Activated CD8-positive, alpha-beta T cell treated with anti-CD3 and anti-CD28 coated beads, Interleukin-2, amount 10 ng/mL, durations not matched to agents 7 days and 5 days (primary cell): ENCODE data around the gene PPP1R7. TPM values are rescaled to one million over a fixed set of nuclear protein-coding genes. Genes with fewer than 3 reads are reported as not detected.

Experiments used
- ATAC-seq: fragments of 150-1000 bp; cut with Tn5 transposase; one replicate; pipeline ENCODE4 v1.10.0; 2021; ENCODE audit warnings: moderate library complexity
- CTCF ChIA-PET: fragments of 350-600 bp; sonication (Branson Sonifier 250); formaldehyde crosslinking; loops from one replicate; lab custom pipeline; 2021; ENCODE audit warnings: antibody characterized with exemption; lab: Charles Lee
- POLR2A ChIA-PET: fragments of 350-600 bp; sonication (Branson Sonifier 250); formaldehyde crosslinking; loops from one replicate; lab custom pipeline; 2021; ENCODE audit warnings: antibody characterized with exemption; lab: Charles Lee
- DNase-seq: peaks from one replicate; pipeline ENCODE4 v3.0.0-alpha.2; 2020
- H3K27ac Mint-ChIP-seq: one replicate; pipeline ENCODE4 v1.8.0; 2021; ENCODE audit warnings: mild to moderate bottlenecking, mixed read lengths
- H3K27me3 Mint-ChIP-seq: one replicate; pipeline ENCODE4 v1.8.0; 2021; ENCODE audit warnings: low read depth, mixed read lengths
- H3K36me3 Mint-ChIP-seq: one replicate; pipeline ENCODE4 v1.8.0; 2021; ENCODE audit warnings: low read depth, mixed read lengths
- H3K4me1 Mint-ChIP-seq: one replicate; pipeline ENCODE4 v1.8.0; 2021; ENCODE audit warnings: low read depth, mixed read lengths
- H3K4me3 Mint-ChIP-seq: one replicate; pipeline ENCODE4 v1.8.0; 2021; ENCODE audit warnings: mild to moderate bottlenecking, mixed read lengths
- H3K9me3 Mint-ChIP-seq: one replicate; pipeline ENCODE4 v1.8.0; 2022; ENCODE audit warnings: mixed read lengths; ENCODE audit not compliant: insufficient read depth
- total RNA-seq, 2 experiments: library from RNA; stranded (reverse); gene quantifications; one replicate each; pipeline ENCODE4 v1.2.3, GENCODE V29; 2021

Gene PPP1R7
- total RNA-seq, 2 experiments from 2014 or later, result 90.8 to 97.2 TPM

DNA sequence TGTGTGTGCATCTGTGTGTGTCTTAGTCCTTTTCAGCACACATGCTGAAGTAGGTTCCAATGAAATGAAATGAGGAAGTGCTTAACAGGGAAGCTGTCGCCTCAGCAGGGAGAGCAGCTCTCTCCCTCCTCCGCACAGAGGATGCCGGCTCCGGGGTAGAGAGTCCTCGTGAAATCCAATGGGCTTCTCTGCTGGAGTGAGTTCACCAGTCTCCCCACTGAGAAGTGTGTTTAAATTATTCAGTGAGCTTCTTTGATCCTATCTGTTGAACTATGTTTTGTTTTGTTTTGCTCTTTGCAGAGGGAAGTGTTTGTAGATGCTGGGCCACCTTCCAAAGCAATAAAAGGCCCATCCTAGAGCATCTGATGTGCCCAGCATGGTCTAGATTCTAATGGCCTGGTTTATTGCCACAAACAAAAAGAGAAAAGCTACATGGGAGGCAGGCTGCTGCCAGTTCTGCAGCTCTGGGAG lies 6.7 kb downstream of the PPP1R7 start:
- ATAC-seq (no peak), DNase-seq (no peak)
- Mint-ChIP-seq H3K9me3 (no peaks in the 10 kb centered on the region), H3K36me3 (peaks cover 24% of the 10 kb centered on the region), H3K27me3 (no peaks in the 10 kb centered on the region), H3K27ac (no peak overlapping the region), H3K4me1 (peaks cover 10% of the 10 kb centered on the region), H3K4me3 (no peak overlapping the region)
- CTCF ChIA-PET, result no interaction called here
- POLR2A ChIA-PET, result interaction anchor here (0.6 kb wide), 1 partner anchor 14 kb away, joined by 3 read pairs; no protein-coding TSS in a partner anchor

DNA sequence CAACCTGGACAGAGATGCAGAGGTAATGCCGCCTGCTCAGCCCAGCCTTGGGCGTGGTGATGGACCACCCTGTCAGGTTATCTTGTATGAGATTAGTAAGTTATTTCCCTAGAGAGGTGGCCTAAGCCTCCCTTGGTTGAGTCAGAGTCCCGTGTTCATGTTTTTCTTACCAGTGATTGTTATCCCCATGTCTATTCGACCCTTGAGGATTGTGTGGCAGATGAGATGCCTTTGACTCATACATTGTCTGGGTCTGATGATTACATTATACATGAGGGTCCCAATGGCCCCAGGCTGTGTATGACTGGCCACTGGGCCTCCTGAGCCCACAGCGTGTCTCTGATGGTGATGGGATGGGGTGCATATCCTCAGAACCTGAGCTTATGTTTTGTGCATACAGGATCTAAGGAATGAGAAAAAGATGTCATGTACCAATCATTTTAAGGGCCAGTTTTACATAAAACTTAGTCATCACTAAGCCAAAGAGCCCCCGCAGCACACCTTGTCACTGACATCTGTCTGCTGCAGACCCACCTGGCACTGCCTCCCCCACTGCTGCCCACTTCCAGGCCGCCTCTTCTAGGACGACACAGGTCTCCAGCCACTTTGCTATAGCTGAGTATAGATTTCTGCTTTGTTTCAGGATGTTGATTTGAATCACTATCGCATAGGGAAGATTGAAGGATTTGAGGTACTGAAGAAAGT lies 7.7 kb downstream of the PPP1R7 start:
- no peak overlapping the region for H3K27ac Mint-ChIP-seq

DNA sequence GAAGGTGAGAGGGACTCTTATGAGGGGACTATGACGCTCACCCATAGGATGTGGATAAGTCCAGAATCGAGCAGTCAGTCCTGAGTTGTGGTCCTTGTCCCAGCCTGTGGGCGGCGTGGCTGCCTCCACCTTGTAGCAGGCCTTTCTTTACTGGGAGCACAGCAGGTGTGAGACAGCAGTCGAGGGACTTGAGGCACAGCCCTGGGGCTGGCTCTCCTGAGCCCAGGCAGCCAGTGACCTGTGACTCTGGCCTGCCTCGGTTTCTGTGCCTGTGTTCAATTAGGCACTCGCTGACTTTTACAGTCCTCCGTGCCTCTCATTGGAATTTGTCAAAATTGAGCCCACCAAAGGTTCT lies 8.3 kb downstream of the PPP1R7 start:
- ChIA-PET CTCF (no interaction called here), POLR2A (no interaction called here)
- DNase-seq (no peak), ATAC-seq (no peak)
- Mint-ChIP-seq H3K36me3 (peaks cover 26% of the 10 kb centered on the region), H3K4me3 (no peak overlapping the region), H3K27ac (no peak overlapping the region), H3K9me3 (no peaks in the 10 kb centered on the region), H3K27me3 (no peaks in the 10 kb centered on the region), H3K4me1 (peaks cover 6% of the 10 kb centered on the region)

More for the DNA sequence above, 7.7 kb downstream of the PPP1R7 start:
- Mint-ChIP-seq H3K4me1 (peaks cover 6% of the 10 kb centered on the region), H3K27me3 (no peaks in the 10 kb centered on the region), H3K36me3 (peaks cover 26% of the 10 kb centered on the region), H3K4me3 (no peak overlapping the region), H3K9me3 (no peaks in the 10 kb centered on the region)
- no peak for DNase-seq
- ChIA-PET CTCF (no interaction called here), POLR2A (interaction anchor here (0.6 kb wide), 1 partner anchor 14 kb away, joined by 3 read pairs; no protein-coding TSS in a partner anchor)
- ATAC-seq, result no peak

DNA sequence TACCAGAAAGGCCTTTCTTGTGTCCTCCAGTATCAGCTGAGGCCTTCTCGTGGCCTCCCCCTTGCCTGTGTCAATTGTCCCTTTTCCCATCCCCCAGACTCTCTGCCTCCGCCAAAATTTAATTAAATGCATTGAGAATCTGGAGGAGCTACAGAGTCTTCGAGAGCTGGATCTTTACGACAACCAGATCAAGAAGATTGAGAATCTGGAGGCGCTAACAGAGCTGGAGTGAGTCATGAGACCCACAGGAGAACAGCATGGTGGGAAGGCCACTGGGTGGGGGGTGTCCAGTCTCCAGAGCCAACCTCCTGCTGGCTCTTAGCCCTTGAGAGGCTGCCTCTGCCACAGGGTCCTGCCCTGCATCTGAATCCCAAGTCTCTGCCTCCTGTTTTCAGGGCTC lies 8.8 kb downstream of the PPP1R7 start:
- peaks cover 28% of the 10 kb centered on the region for H3K36me3 Mint-ChIP-seq
- H3K4me1 Mint-ChIP-seq, result peaks cover 7% of the 10 kb centered on the region
- H3K9me3 Mint-ChIP-seq, result no peaks in the 10 kb centered on the region
- POLR2A ChIA-PET, result no interaction called here
- H3K27ac Mint-ChIP-seq, result no peak overlapping the region
- DNase-seq (no peak), ATAC-seq (no peak)
- no peak overlapping the region for H3K4me3 Mint-ChIP-seq
- no peaks in the 10 kb centered on the region for H3K27me3 Mint-ChIP-seq
- CTCF ChIA-PET, result no interaction called here

DNA sequence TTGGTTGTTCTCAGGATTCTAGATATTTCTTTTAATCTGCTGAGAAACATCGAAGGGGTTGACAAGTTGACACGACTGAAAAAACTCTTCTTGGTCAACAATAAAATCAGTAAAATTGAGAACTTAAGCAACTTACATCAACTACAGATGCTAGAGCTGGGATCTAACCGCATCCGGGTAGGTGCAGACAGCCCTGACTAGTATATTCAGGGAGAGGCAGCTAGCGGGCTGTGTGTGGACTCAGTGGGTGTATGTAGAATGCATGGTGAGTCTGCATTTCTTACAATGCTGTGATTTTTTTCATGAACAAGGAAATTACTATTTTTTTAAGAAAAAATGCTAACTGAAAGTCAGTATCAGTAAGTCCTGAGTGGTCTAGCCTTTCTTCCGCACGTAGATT lies 10.1 kb downstream of the PPP1R7 start:
- H3K4me1 Mint-ChIP-seq, result peaks cover 7% of the 10 kb centered on the region
- peaks cover 25% of the 10 kb centered on the region for H3K36me3 Mint-ChIP-seq
- ATAC-seq (no peak), DNase-seq (no peak)
- H3K4me3 Mint-ChIP-seq, result no peak overlapping the region
- H3K27ac Mint-ChIP-seq, result no peak overlapping the region
- no peaks in the 10 kb centered on the region for H3K27me3 Mint-ChIP-seq
- CTCF ChIA-PET, result no interaction called here
- POLR2A ChIA-PET, result no interaction called here
- H3K9me3 Mint-ChIP-seq, result no peaks in the 10 kb centered on the region

DNA sequence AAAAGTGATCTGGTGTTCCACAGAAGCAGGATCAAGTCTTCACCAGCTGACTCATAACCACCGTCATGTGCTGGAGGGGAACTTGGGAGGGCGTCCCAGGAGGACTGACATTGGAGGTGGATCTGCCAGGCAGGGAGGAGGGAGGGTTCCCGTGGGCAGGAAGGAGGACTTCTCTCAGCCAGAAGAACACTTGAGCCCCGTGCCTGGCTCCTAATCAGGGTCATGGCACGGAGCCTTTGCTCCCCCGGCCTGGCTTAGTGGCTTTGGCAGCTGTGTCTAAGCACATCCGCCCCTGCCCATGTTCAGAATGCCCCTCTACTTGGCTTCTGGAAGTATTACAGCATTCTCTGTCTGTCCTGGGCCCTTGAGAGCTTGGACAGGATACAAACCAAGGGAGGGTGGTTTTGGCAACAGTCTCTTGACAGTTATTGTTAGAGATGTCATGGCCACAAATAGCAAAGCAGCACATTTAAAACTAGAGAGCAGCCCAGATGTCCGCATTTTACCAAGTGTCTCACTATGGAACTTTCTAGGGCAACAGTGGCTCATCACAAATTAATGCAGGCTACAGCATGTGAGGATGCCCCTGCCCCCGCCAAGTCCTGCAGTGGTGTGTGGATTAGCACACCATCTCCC lies 11.5 kb downstream of the PPP1R7 start:
- peaks cover 25% of the 10 kb centered on the region for H3K36me3 Mint-ChIP-seq
- peaks cover 7% of the 10 kb centered on the region for H3K4me1 Mint-ChIP-seq
- no peaks in the 10 kb centered on the region for H3K9me3 Mint-ChIP-seq
- no peak for ATAC-seq
- ChIA-PET CTCF (no interaction called here), POLR2A (no interaction called here)
- no peak for DNase-seq
- no peak overlapping the region for H3K4me3 Mint-ChIP-seq
- no peaks in the 10 kb centered on the region for H3K27me3 Mint-ChIP-seq
- H3K27ac Mint-ChIP-seq, result no peak overlapping the region

DNA sequence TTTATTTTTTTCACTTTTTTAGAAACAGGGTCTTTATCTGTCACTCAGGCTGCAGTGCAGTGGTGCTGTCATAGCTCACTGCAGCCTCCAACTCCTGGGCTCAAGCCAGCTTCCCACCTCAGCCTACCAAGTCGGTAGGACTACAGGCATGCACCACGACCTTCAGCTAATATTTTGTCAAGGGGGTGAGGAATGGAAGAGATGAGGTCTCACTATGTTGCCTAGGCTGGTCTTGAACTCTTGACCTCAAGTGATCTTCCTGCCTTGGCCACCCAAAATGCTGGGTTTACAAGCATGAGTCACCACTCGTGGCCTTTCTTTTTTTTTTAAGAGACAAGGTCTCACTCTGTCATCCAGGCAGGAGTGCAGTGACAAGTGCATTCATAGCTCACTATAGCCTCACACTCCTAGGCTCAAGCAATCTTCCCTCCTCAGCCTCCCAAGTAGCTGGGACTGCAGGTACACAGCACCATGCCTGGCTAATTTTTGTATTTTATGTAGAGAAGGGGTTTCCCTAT lies 13.4 kb downstream of the PPP1R7 start:
- Mint-ChIP-seq H3K9me3 (no peaks in the 10 kb centered on the region), H3K36me3 (peaks cover 31% of the 10 kb centered on the region), H3K4me1 (peaks cover 7% of the 10 kb centered on the region), H3K4me3 (no peak overlapping the region), H3K27ac (no peak overlapping the region), H3K27me3 (no peaks in the 10 kb centered on the region)
- no peak for DNase-seq
- CTCF ChIA-PET, result interaction anchor here (0.7 kb wide), 1 partner anchor 13 kb away, joined by 3 read pairs; no protein-coding TSS in a partner anchor
- POLR2A ChIA-PET, result no interaction called here
- no peak for ATAC-seq

DNA sequence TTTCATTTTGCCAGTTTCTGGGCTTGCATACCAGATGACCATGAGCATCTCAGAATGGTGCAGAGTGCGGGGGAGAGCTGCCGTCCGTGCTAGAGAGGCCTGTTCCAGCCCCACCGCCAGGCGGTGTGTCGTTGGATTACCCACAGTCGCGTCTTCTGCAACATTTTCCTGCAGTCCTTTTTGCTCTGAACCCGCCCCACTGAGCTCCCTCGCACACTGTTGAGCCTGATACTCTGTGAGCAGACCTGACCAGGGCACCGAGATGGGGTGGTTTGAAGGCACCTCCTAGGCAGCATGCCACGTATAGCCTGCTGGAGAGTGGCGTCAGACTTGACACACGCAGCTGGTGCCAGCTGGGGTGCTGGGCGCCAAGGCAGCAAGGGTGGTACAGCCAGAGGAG lies 18.1 kb downstream of the PPP1R7 start:
- H3K27ac Mint-ChIP-seq, result no peak overlapping the region
- no peak for DNase-seq
- ATAC-seq, result no peak
- CTCF ChIA-PET, result no interaction called here
- H3K4me1 Mint-ChIP-seq, result peaks cover 3% of the 10 kb centered on the region
- peaks cover 59% of the 10 kb centered on the region for H3K36me3 Mint-ChIP-seq
- no peaks in the 10 kb centered on the region for H3K27me3 Mint-ChIP-seq
- no peak overlapping the region for H3K4me3 Mint-ChIP-seq
- POLR2A ChIA-PET, result no interaction called here
- peaks cover 10% of the 10 kb centered on the region for H3K9me3 Mint-ChIP-seq

DNA sequence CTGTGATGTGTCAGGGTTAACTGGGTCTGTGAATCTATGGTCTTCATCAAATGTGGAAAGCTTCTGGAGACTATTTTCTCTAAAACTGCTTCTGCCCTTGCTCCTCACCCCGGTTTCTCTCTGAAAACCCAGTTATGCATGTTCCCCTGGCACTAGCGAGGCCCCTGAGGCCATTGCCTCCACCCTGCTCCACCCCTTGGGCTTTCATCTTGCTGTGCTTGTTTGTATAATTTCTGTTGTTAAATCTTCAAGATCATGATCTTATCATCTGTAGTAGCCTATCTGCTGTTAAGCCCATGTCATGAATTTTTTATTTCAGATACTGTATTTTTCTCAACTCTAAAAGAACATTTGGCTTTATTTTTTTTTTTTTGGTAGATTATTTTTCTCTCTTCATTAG lies 23.3 kb downstream of the PPP1R7 start:
- CTCF ChIA-PET, result no interaction called here
- Mint-ChIP-seq H3K9me3 (peaks cover 10% of the 10 kb centered on the region), H3K27me3 (no peaks in the 10 kb centered on the region), H3K4me1 (no peaks in the 10 kb centered on the region), H3K27ac (no peak overlapping the region), H3K36me3 (peaks cover 68% of the 10 kb centered on the region), H3K4me3 (no peak overlapping the region)
- DNase-seq (no peak), ATAC-seq (no peak)
- POLR2A ChIA-PET, result no interaction called here

DNA sequence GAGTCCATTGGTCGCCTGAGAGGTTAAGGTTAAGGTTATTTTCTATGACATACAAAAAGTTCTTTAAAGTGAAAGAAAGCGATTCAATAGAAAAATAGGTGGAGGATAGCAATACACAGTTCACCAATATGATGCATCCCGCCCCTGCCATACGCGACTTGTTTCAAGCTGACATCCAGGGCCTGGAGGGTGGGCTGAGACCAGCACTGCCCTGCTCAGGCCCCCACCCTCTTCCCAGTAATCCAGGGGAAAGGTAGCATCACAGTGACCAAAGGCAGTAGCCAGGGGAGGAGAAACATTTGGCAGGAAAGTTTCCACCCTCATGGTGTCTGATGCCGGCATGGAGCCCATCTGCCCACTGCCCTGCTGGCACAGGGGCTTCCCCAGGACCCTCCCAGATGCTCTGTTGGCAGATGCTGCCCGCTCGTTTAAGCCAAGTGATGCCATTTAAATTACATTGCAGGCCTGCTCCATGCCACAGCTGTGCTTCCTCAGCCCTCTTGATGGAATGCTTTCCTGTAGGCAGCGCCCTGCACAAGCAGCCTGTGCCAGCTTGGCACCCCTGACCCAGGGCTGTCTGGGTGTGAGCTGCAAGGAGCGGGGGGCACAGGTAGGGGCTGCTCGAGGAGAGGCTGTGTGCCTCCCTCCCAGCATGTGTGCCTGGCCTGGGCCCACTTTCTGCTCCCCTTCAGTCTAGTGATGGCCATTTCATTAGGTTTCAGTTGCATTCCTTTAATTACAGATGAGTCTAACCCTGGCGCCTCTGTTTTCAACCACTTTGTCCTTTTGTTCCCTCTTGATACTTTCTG lies 27.5 kb downstream of the PPP1R7 start:
- H3K4me3 Mint-ChIP-seq, result no peak overlapping the region
- no peak for DNase-seq

DNA sequence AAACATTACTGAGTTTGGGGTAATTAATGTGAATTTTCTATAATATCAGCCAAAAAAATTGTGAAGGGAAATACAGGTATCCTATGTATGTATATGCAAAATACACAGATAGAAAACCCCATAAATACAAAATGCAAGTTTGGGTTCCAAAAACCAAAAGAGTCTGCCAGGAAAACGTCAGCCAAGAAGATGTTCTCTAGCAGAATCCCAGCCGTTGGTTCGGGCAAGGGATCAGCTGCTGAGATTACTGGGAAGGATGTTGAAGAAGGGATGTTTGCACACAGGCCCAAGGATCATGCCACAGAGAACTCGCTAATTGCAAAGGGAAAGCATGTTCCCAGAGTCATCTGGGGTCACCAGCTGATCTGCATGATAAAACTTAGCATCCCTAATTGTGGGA lies 28.7 kb downstream of the PPP1R7 start:
- DNase-seq (no peak), ATAC-seq (no peak)
- CTCF ChIA-PET, result no interaction called here
- POLR2A ChIA-PET, result no interaction called here
- Mint-ChIP-seq H3K4me3 (no peak overlapping the region), H3K27ac (no peak overlapping the region), H3K9me3 (no peaks in the 10 kb centered on the region), H3K36me3 (peaks cover 34% of the 10 kb centered on the region), H3K27me3 (no peaks in the 10 kb centered on the region), H3K4me1 (no peaks in the 10 kb centered on the region)

More for the DNA sequence above, 27.5 kb downstream of the PPP1R7 start:
- H3K4me1 Mint-ChIP-seq, result no peaks in the 10 kb centered on the region
- H3K27ac Mint-ChIP-seq, result no peak overlapping the region
- POLR2A ChIA-PET, result no interaction called here
- CTCF ChIA-PET, result no interaction called here
- H3K9me3 Mint-ChIP-seq, result no peaks in the 10 kb centered on the region
- ATAC-seq, result no peak
- H3K27me3 Mint-ChIP-seq, result no peaks in the 10 kb centered on the region
- peaks cover 38% of the 10 kb centered on the region for H3K36me3 Mint-ChIP-seq
